Nephron (organoid): Measurements from ENCODE around the gene TRIO.

Experiments
- H3K27ac Mint-ChIP-seq, 3 experiments: 2 replicates each; pipeline ENCODE4 v1.8.0; 2020; ENCODE audit warnings: mixed read lengths in 3 of 3, mild to moderate bottlenecking in 2 of 3, moderate library complexity in 1 of 3
- H3K27me3 Mint-ChIP-seq: 2 replicates; pipeline ENCODE4 v1.8.0; 2021; ENCODE audit warnings: low read depth, mild to moderate bottlenecking, moderate library complexity, mixed read lengths
- H3K36me3 Mint-ChIP-seq: 2 replicates; pipeline ENCODE4 v1.8.0; 2020; ENCODE audit warnings: low read depth, mixed read lengths
- H3K4me1 Mint-ChIP-seq: 2 replicates; pipeline ENCODE4 v1.8.0; 2020; ENCODE audit warnings: mixed read lengths
- H3K4me3 Mint-ChIP-seq, 3 experiments: 2 replicates each; pipeline ENCODE4 v1.8.0; 2020; ENCODE audit warnings: mild to moderate bottlenecking in 3 of 3, mixed read lengths in 3 of 3, moderate library complexity in 2 of 3
- H3K9me3 Mint-ChIP-seq: 2 replicates; pipeline ENCODE4 v1.8.0; 2020; ENCODE audit warnings: mixed read lengths
- TF ChIP-seq, protein P1 (sequence below), 3 experiments: fragments of 200-600 bp; sonication (generic); IDR thresholded peaks; one replicate each; pipeline ENCODE4 v1.5.0; 2021; ENCODE audit warnings: antibody characterized with exemption in 3 of 3; ENCODE audit not compliant: unreplicated experiment in 3 of 3

The TRIO gene

DNA sequence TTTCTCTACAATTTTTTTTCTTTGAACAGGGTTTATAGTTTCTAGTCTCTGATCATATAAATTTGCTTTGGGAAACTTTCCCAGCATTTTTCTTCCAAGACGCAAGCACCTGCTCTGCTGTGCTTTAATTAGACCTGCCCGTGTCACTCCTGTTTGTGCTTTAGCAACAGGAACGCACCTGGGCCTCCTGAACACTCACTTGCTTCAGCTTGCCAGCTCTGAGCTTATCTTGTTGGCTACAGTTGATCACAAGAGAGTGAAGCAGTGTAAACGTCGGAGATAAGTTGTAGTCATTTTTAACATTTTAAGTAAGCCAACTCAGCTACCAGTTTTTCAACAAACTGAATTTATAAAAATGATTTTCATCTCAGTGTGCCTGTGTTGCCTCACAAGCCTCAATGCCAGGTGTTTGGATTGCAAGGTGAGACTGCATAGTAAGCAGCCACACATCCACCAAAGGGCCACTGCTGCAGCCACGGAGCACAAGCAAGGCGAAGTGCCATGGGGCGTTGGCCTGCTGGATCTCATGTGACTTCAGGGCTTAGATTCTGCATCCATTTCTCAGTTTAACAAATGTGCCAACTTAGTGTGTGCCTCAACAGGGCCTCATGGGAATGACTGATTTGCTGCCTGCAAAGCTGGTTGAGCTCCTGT lies 166.9 kb downstream of the TRIO start:
- peaks cover 63% of the 10 kb centered on the region for H3K36me3 Mint-ChIP-seq
- H3K9me3 Mint-ChIP-seq, result no peaks in the 10 kb centered on the region
- TF ChIP-seq, protein P1, sequence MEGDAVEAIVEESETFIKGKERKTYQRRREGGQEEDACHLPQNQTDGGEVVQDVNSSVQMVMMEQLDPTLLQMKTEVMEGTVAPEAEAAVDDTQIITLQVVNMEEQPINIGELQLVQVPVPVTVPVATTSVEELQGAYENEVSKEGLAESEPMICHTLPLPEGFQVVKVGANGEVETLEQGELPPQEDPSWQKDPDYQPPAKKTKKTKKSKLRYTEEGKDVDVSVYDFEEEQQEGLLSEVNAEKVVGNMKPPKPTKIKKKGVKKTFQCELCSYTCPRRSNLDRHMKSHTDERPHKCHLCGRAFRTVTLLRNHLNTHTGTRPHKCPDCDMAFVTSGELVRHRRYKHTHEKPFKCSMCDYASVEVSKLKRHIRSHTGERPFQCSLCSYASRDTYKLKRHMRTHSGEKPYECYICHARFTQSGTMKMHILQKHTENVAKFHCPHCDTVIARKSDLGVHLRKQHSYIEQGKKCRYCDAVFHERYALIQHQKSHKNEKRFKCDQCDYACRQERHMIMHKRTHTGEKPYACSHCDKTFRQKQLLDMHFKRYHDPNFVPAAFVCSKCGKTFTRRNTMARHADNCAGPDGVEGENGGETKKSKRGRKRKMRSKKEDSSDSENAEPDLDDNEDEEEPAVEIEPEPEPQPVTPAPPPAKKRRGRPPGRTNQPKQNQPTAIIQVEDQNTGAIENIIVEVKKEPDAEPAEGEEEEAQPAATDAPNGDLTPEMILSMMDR (IDR thresholded peaks at IDR 0.05; ENCODE audit: unreplicated experiment in 3 of 3), result no peak
- no peaks in the 10 kb centered on the region for H3K27me3 Mint-ChIP-seq
- no peak overlapping the region for H3K4me3 Mint-ChIP-seq
- peaks cover 46% of the 10 kb centered on the region for H3K4me1 Mint-ChIP-seq
- H3K27ac Mint-ChIP-seq, result no peak overlapping the region

DNA sequence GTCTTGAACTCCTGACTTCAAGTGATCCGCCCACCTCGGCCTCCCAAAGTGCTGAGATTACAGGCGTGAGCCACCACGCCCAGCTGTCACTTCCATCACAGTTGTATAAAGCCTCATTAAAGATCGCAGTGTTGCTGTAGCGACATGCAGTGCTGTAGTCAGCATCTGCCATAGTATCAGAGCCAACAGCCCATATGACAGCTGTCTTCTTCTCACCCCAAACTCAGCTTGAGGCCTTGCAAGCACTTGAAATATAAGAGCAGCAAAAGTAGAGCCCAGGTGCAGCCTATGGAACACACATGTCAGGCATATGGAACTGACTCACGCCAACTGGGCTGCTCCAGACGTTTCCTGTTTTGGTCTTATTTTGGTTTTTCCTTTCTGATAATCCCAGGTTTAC lies 167.8 kb downstream of the TRIO start:
- TF ChIP-seq, protein P1 (IDR thresholded peaks at IDR 0.05; ENCODE audit: unreplicated experiment in 3 of 3), result no peak
- peaks cover 46% of the 10 kb centered on the region for H3K4me1 Mint-ChIP-seq
- no peak overlapping the region for H3K4me3 Mint-ChIP-seq
- peak overlapping the region in 2 of 3 experiments; percentile 73 to 83 for H3K27ac Mint-ChIP-seq
- peaks cover 68% of the 10 kb centered on the region for H3K36me3 Mint-ChIP-seq
- no peaks in the 10 kb centered on the region for H3K9me3 Mint-ChIP-seq
- no peaks in the 10 kb centered on the region for H3K27me3 Mint-ChIP-seq

DNA sequence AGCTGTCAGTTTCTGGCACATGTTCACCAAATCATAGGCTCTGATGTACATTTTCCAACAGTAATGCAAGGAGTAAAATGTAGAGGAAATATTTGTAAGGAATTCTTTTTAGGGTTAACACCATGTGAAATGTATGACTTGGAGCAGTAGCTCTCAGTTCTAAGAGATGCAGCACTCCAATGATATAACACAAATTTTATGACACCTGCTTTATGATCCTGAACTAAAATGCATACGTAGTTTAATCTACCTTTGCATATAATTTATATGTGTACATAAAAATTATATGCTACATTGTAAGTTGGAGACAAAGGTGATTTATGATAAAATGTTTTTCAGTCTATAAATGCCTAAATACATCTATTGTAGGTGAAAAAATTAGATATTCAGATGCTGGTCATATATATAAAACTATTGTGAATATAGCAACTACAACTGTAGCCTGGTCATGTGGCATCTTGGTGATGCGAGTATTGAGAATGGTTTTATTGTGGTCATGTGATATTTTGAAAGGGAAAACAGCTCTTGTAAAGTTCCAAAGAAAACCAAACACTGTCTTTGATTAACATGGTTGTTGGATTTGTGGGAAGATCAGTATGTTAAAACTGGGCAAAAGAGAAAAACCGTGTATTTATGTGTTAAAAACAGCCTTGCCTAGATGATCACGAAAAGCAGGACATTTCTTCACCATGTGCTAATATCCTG lies 171.0 kb downstream of the TRIO start:
- Mint-ChIP-seq H3K4me1 (peaks cover 55% of the 10 kb centered on the region), H3K9me3 (no peaks in the 10 kb centered on the region), H3K4me3 (no peak overlapping the region), H3K27ac (peak overlapping the region in 2 of 3 experiments; percentile 67 to 83), H3K36me3 (peaks cover 68% of the 10 kb centered on the region), H3K27me3 (no peaks in the 10 kb centered on the region)
- TF ChIP-seq, protein P1 (IDR thresholded peaks at IDR 0.05; ENCODE audit: unreplicated experiment in 3 of 3), result no peak

DNA sequence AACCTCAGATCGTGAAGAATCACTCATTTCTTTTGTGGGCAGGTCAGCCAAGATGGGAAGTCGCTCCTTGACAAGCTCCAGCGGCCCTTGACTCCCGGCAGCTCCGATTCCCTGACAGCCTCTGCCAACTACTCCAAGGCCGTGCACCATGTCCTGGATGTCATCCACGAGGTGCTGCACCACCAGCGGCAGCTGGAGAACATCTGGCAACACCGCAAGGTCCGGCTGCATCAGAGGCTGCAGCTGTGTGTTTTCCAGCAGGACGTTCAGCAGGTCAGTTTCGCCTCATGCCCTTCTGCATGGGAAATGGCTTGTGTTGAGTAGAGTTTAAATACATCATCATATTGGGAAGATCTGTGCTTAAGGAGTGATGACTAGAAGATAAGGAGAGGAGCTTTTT lies 173.3 kb downstream of the TRIO start:
- peaks cover 3% of the 10 kb centered on the region for H3K9me3 Mint-ChIP-seq
- H3K27me3 Mint-ChIP-seq, result no peaks in the 10 kb centered on the region
- H3K4me1 Mint-ChIP-seq, result peaks cover 43% of the 10 kb centered on the region
- TF ChIP-seq, protein P1 (IDR thresholded peaks at IDR 0.05; ENCODE audit: unreplicated experiment in 3 of 3), result no peak
- H3K36me3 Mint-ChIP-seq, result peaks cover 75% of the 10 kb centered on the region
- H3K27ac Mint-ChIP-seq, result peak overlapping the region in 2 of 3 experiments; percentile 8 to 17
- H3K4me3 Mint-ChIP-seq, result no peak overlapping the region

- H3K4me3 Mint-ChIP-seq, result no peak overlapping the region
- H3K27ac Mint-ChIP-seq, result no peak overlapping the region
- TF ChIP-seq, protein P1 (IDR thresholded peaks at IDR 0.05; ENCODE audit: unreplicated experiment in 3 of 3), result no peak
- peaks cover 88% of the 10 kb centered on the region for H3K36me3 Mint-ChIP-seq
- H3K4me1 Mint-ChIP-seq, result peaks cover 22% of the 10 kb centered on the region
- H3K9me3 Mint-ChIP-seq, result peaks cover 5% of the 10 kb centered on the region
- no peaks in the 10 kb centered on the region for H3K27me3 Mint-ChIP-seq
Observed at GRCh38 chr5:14319102-14319501, 176.0 kb downstream of the TRIO start.
